Nucleus accumbens (tissue), 56 donors: ENCODE measurements around the gene ASIC5.
A peak's percentile ranks its signal among the peaks of the same experiment; 100 is the strongest.
"Not testable (repeated sequence)": the region's sequence is repeated elsewhere in the genome, so short reads cannot be mapped to it uniquely, and the experiment has no call there.

Experiments
- DNase-seq, 56 donors: peaks; one replicate each; lab custom pipeline; 2025; lab: John Stamatoyannopoulos, UW

Gene ASIC5

GRCh38 chr4:155805016-155805415 lies 61.1 kb downstream of the ASIC5 start:
- no peak for DNase-seq

GRCh38 chr4:155802190-155802959 lies 63.7 kb downstream of the ASIC5 start:
- DNase-seq = peak in 4 of 56 donors; percentile 2 to 24 (median 2)

GRCh38 chr4:155800685-155801343 lies 65.3 kb downstream of the ASIC5 start:
- no peak for DNase-seq

GRCh38 chr4:155799794-155800123 lies 66.3 kb downstream of the ASIC5 start:
- peak in 2 of 56 donors; percentile 12 to 15 for DNase-seq

GRCh38 chr4:155799116-155799793 lies 66.8 kb downstream of the ASIC5 start:
- no peak for DNase-seq

GRCh38 chr4:155797581-155797980 lies 68.5 kb downstream of the ASIC5 start:
- not testable (repeated sequence) for DNase-seq

- no peak for DNase-seq
Observed at GRCh38 chr4:155795991-155796390, 70.1 kb downstream of the ASIC5 start.

GRCh38 chr4:155794589-155795236 lies 71.4 kb downstream of the ASIC5 start:
- DNase-seq = no peak

- DNase-seq = no peak
Observed at GRCh38 chr4:155789982-155790381, 76.1 kb downstream of the ASIC5 start.

- no peak for DNase-seq
Observed at GRCh38 chr4:155789391-155789790, 76.7 kb downstream of the ASIC5 start.

- peak in 1 of 56 donors; percentile 9 for DNase-seq
Observed at GRCh38 chr4:155787113-155787710, 78.9 kb downstream of the ASIC5 start.

GRCh38 chr4:155785828-155786227 lies 80.2 kb downstream of the ASIC5 start:
- no peak for DNase-seq

GRCh38 chr4:155784637-155785036 lies 81.4 kb downstream of the ASIC5 start:
- DNase-seq = no peak

GRCh38 chr4:155781249-155781831 lies 84.7 kb downstream of the ASIC5 start:
- DNase-seq = no peak

GRCh38 chr4:155780775-155781174 lies 85.3 kb downstream of the ASIC5 start:
- DNase-seq = no peak
